Activated naive CD8-positive, alpha-beta T cell treated with anti-CD3 and anti-CD28 coated beads, Interleukin-2, amount 50 U/mL, for 16 hours (primary cell): Measurements from ENCODE around the gene KLHDC8A.
"Not testable (repeated sequence)": the region's sequence is repeated elsewhere in the genome, so short reads cannot be mapped to it uniquely, and the experiment has no call there.

Source experiments
- DNase-seq: peaks from one replicate; pipeline ENCODE4 v3.0.0-alpha.2; 2020; ENCODE audit warnings: low read depth, low spot score

KLHDC8A gene

DNA sequence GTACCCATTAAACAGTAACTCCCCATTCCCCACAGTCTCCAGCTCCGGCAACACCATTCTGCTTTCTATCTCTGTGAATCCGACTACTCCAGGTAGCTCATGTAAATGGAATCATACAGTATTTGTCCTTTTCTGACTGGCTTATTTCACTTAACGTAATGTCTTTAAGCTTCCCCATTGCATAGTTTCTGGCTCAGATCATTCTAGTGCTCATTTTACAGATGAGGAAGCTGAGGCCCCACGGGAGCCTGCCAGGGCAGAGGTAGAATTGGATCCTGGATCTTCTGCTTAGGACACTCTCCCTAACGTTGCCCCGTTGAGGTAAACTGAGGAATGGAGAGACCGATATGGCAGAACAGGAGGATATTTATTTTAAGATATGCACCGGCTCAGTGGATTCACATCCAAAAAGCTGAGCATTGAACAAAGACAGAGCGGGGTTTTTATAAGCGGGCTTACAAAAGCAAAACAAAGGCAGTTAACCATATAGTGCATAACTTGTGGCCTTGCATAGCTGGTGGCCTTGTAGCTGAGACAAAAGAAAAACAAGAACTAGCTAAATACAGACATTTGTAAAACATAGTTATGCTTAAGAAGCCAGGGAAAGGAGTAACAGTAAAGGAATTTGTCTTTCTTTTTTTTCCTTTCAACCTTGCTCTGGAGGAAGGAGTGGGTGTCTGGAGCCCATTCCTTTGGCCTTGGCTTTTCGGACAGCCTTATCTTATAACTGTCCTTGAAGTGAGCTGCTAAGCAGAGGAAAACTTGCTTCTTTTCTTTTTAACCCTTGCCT lies 15.3 kb upstream of the KLHDC8A start:
- DNase-seq = no peak

DNA sequence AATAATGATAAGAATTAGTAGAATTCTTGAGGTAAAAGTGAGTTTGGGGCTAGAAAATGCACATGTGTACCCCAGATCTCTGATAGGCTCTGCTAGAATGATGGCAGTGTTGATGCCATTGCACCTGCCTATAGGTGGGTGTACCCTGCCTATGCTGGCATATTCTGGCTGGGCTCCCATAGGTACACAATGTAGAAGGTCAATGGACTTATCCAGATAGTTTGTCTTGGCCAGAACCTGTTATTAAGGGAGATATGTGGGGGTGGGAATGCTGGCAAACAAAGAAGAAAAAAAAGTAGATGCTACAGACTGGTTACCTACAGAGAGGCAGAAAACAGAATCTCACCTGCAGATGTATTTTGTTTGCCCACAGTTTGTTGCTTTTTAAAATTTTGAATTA lies 14.1 kb upstream of the KLHDC8A start:
- DNase-seq = no peak

DNA sequence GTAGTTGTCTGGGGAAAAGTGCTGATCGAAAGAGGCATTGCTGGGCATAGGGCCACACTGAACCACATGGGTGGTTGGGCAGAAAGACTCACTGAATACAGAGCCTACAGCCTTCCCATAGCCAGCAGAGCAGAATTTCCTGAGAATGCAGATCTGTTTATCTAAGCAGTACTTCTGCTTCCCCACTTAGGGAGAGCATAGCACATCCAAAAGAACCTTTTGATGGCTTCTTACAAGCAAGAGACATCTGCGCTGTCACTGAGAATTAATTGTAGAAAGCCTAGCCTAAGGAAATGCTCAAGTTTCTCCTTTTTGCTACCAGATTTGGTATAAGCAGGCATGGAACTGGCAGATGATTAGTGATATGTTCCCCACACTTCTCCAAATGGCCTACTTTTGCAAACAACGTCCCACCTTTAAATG lies 13.0 kb upstream of the KLHDC8A start:
- DNase-seq = no peak

DNA sequence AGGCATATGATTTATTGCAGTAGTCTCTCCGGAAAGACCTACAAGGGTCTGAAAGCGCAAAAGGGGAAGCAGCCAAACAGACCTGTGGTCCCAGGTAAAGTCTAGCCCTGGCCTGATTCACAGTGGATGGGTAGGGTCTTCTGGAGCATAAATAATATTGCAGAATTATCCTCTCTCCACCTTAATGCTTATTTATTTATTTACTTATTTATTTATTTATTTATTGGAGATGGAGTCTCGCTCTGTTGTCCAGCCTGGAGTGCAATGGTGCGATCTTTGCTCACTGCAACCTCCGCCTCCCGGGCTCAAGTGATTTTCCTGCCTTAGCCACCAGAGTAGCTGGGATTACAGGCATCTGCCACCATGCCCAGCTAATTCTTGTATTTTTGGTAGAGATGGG lies 11.8 kb upstream of the KLHDC8A start:
- DNase-seq = no peak

DNA sequence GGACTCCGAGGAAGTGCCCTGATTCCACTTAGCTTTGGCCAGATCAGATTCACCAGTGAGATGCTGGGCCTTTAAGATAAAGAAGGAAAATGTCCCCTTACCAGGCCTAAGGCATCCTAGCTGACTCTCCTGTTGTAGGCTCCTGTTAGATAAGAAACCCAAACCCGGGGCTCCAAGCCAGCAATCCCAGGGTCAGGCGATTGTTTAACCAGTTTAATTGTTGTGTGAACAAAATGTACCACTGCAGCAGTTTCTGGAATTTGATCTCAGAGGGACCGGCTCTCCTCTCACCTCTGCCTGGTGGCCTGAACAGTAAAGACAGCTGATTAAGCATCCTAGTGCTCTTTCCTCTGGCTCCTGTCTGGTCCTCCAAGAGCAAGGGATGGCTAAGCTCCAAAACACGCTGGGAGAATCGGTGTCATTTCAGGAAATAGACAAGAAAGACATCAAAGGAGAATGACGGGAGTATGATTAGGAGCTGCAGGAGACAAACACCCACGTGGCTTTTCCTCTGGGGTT lies 9.3 kb upstream of the KLHDC8A start:
- no peak for DNase-seq

DNA sequence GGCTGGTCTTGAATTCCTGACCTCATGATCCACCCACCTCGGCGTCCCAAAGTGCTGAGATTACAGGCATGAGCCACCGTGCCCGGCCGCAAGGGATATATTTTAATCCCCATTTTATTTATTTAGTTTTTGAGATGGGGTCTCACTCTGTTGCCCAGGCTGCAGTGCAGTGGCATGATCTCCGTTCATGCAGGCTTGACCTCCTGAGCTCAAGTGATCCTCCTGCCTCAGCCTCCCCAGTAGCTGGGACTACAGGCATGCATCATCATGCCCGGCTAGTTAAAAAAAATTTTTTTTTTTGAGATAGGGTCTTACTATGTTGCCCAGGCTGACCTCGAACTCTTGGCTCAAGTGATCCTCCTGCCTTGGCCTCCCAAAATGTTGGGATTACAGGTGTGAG lies 8.4 kb upstream of the KLHDC8A start:
- not testable (repeated sequence) for DNase-seq

DNA sequence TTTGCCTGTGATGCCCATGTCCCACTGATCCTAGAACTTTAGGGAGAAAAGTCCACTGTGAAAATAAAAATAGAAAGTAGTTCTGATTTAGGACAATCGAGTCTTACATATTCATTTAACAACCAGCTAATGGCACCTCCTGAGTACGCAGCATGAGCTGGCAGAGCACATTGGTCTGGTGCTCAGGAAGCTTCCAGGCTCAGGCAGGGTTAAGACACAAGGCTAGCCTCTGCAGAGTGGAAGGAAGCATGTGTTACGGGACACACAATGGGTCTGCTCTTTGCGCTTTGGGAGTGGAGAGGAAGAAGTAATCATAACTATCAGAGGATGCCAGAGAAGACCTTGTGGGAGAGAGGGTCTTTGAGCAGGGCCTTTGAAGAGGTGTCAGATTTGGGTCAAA lies 4.2 kb upstream of the KLHDC8A start:
- DNase-seq = no peak

DNA sequence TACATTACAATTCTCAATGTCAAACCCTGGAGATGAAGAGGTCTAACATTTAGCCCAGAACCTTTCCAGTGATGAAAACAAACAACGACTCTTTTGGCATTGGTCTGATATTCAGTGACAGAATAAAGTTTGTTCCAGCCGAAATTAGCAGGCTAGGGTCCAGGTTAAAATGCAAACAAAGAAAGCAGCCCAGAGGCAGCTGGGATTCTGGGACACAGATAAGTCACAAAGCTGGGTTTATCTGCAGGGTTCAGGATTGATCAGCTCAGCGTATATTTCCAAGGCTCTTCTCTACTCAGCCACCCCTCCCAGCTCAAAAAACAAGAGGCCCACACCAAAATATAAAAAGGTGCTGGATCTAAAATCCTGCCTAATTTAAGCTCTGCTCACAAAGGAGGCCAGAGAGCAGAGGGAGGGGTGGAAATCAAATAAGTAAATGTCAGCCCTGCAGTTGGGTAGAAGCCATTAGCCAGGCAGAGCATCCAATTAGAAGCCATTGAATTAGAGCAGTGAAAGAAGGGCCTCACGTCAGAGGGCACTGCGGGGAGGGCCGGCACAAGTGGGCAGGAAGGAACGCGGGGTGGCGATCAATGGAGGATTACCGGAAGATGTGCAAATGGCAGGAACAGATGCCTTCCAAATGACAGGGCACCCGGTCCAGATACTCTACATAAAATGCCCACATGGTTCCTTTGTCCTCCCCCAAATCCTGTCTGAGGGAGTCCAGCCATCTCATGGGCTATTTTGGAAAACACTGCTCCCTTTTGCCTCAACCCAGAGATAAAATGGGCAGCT lies 3.2 kb upstream of the KLHDC8A start:
- no peak for DNase-seq

DNA sequence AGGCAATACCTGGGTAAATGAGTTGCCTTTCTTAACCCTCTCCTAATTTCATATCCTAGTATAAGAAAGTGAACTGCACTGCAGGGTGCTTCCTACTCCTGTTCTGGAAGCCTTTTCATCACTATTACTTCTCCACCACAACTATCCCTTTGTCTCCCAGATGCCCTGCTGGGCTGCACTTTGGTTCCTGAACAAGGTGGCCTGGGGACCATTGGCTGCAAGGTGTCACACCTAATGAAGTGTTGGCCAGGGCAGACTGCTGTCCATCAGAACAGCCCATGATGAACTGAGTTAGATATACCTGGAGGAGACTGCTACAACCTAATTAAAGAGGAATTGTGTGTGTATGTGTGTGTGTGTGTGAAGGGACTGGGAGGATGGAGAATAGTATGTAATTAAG lies 1.9 kb upstream of the KLHDC8A start:
- no peak for DNase-seq

DNA sequence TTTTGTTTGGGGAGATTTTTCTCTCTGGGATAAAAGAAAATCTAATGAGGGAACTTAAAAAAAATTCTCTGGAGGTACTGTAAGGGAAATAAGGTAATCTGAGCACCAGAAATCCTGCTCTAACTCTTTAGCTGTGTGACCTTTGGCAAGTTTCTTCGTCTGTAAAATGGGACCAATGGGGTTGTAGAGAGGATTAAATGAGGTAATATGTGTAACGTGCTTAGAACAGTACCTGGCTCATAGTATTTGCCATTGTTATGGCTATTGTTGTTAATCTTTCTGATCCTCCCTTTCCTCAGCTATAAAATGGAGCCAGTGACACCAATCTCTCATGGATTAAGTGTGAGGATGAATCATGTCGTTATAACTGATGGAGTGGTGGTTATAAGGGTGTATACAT lies 845 bp upstream of the KLHDC8A start:
- DNase-seq = no peak

DNA sequence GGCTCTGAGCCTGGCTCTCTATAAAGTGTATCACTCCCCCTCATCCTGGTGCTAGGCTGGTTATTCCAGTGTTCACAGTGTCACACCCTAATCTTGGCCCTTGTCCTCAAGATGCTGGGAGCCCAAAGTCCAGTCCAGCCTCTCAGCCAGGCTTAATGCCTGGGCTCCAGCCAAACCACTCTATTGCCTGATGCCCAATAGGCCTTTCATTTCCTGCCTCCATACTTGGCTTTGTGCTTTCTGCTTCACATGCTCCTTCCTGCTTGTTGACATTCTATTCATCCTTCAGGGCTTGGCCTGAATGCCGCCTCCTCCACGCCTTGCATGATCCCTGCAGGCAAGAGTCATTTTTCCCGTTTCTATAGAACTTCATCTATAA lies 1.7 kb downstream of the KLHDC8A start:
- DNase-seq = no peak

DNA sequence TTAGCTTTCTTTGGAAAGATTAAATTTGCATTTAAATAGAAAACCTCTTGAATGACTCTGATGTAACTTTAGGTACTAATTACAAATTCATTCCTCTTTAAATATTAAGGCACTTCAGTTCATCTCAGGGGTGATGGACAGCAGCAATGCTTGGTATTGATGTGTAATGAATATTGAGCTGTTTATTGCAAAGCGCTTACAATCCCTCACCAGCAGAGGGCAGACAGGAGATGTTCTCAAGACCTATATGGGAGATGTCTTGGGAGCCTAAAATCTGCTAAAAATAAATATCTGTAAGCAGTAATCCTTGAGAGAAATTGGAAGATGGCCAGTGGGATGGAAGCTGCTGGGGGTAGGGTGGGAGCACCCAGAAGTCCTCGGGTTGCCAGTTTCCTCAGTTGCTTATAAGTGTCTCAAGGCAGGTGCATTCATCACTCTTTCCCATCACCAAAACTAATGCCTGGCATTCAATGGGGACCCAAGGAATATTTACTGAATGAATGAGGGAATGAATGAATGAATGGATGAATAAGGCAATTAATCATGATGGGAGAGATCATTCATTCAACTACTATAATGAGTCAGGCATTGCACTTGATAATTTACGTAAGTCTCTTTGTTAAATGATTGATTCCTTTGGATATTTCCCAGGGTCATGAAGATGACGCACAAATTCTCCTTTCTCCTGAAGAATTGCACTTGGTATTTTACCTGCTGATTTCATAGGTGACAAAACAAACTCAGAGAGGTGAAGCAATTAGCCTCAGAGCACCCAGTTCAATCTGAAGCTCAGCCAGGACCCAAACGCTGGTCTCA lies 2.3 kb downstream of the KLHDC8A start:
- DNase-seq = peak; percentile 34

DNA sequence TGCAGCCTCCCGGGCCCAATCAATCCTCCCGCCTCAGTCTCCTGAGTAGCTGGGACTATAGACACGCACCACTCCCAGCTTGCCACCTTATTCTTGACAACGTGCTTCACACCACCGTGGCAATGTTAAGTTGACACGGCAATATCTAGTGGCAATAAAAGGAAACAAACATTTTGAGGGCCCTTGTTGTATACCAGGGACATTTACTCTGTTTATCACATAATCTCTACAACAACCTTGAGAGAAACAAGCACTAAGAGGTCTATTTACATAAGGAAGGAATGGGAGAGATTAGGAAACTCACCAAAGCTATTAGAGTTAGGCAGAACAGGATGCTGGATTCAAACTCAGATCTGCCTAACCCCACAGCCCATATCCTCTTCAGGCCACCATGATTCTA lies 3.1 kb downstream of the KLHDC8A start:
- no peak for DNase-seq

DNA sequence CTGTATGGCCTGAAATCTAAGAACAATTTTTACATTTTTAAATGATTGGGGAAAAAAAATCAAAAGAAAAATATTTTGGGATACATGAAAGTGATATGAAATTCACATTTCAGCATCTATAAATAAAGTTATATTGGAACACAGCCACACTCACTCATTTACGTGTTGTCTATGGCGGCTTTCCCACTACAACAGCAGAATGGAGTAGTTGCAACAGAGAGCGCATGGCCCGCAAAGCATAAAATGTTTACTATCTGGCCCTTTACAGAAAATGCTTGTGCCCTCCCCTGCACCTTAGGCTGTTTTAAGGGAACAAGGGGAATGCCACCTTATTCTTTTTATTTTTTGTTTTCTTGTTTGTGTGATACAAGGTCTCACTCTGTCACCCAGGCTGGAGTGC lies 3.5 kb downstream of the KLHDC8A start:
- no peak for DNase-seq

DNA sequence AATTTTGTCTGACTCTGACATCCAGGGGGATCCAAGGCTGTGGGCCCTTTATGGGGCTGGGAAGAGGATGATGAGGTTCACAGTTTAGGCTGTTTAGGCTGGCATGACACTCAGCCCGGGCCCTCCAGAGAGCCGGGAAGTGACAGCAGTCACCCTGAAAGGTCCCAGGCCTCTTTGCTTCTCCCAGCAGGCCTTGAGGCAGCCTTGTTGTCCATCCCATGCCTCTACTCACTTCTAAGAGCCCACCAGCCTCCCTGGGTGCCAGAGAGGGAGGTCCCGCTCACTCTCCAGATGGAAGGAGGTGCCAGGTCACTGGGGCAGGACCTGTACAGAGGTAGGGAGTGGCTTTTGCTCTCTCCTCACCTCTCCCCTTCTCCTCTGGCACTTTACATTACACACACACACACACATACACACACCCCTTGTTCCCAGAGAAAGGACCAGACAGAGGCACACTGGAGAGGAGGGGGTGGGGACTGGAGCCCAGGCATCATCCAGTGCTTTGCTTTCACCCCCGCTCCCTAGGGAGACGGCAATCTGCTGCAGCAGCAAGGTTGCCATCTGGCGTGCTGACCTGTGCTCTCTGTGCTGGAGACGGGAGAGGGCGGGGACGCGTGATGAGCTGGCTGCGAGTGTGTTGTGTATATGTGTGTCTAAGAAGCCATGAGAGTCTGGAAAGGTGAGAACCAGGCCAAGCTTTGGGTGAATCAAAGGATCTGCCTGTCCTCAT lies 4.6 kb downstream of the KLHDC8A start:
- no peak for DNase-seq

DNA sequence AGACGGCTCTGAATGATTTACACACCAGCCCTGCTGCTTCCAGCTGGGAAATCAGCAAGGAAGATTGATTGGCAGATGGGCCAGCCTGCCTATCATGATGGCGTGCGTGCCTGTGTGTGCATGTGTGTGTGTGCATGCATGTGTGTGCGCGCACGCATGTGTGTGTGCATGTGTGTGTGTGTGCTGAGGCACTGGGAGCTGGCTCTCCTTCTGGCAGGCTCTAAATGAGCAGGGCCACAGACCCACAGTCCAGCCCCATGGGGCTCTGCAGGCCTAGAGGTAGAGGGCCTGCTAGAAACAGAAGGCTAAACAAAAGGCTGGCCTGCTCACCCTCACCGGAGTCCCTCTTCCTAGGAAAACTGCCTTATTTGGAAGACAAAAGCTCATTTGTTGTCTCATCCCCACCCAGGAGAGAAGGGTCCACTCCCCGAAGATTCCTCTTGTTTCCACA lies 6.0 kb downstream of the KLHDC8A start:
- no peak for DNase-seq

DNA sequence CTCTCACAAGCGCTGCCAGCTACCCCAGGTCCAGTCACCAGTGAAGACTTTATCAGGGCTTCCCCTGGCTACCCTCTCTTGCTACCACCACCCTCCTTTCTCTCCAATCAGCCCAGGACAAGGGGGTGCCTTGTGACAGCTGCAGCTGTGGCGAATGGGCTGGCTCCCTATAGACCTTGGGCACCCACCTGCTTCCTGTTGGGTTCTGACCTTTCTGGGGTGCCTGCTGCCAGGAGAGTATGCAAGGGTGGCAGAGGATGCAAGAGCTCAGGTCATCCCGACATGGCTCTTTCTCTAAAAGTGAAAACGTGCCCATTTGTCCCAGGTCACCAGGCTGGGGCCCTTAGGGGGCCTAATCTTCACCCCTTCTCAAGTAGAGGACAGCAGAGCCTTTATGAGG lies 6.6 kb downstream of the KLHDC8A start:
- no peak for DNase-seq

DNA sequence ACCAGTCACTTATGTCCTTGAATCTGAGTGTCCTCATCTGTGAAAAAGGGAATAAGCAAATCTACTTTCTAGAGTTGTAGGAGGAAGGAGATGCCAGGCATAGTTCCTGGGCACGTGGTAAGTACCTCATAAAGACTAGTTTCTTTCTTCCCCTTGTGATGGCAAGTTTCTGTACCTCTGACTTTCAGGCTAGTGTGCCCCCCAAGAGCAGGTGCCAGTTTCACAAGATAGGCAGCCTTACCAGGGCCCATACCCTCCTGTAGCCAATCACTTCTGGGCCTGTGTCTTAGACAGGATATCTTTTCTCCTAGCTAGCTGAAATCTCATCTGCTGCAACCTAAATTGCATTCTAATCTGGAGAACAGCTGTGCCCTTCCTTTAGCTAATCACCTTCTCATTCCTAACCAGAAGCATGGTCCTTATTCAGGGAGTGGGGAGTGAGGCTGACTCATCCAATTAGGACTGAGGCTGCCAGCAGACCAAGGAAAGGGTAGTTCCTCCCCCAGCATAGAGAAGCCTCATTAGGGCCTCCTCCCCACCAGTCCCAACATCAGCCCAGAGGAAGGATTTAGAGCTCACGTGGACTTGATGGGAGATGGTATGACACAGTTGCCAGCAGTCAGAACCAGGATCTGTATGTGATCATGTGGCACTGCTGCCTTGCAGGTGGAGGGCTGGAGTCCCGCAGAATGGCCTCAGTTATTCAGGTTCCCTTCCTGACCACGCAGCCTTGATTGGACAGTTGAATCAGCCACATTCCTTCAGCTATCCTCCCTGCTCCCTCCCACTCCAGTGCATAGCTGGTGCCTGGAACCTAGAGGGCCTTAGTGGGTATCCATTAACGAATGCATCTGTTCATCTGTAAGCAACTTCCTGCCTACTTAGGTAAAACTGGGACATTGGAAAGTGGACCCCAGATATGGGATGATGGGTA lies 7.9 kb downstream of the KLHDC8A start:
- no peak for DNase-seq

DNA sequence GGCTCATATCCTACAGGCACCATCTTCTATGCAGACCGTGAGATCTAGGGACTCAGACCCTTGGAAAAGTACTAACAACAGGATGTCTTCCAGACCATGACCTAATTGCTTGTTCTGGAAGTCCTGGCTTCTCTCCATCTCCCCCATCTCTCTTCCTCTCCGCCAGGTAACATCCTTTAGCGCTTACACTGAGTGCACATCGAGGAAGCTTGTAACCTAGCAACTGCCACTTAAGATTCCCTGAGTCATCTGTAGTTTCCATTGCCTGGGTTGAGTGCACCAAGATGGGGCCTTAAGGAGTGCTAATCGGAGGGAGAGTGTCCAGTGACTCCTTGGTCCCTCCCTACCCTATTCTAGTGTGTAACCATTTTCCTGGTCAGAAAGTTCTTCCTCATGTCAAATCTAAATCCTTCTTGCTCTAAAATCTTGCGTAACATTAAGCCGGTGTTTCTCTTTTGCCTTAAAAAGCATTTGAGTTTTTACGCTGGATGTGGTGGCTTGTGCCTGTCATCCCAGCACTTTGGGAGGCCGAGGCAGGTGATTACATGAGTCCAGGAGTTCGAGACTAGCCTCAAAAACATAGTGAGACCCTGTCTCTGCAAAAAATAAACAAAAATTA lies 9.7 kb downstream of the KLHDC8A start:
- DNase-seq = no peak

DNA sequence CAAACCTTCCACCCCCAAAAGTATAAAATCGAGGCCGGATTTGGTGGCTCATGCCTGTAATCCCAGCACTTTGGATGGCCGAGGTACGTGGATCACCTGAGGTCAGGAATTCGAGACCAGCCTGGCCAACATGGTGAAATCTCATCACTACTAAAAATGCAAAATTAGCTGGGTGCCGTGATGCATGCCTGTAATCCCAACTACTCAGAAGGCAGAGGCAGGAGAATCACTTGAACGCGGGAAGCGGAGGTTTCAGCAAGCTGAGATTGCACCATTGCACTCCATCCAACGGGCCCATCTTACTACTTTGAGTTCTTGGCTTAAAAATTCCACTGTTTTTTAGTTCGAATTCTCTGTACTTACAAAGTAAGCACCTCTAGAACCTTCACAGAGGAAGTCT lies 11.0 kb downstream of the KLHDC8A start:
- no peak for DNase-seq
